A673 (cell line): ENCODE results near the gene TSSK6.

Experiments used
- EZH2 ChIP-seq: fragments of 200-600 bp; sonication (generic); IDR thresholded peaks from 2 replicates; pipeline ENCODE4 v1.6.1; 2017; ENCODE audit warnings: borderline replicate concordance, low read depth, mild to moderate bottlenecking, mixed read lengths, antibody characterized with exemption, low read length; ENCODE audit not compliant: poor library complexity, severe bottlenecking
- TF ChIP-seq, protein P1 (sequence below): fragments of 300-800, 200-600 bp; sonication (generic); conservative IDR thresholded peaks from 2 replicates; pipeline ENCODE4 v1.5.1; 2017; ENCODE audit warnings: low read depth, mild to moderate bottlenecking, antibody characterized with exemption, low read length, moderate library complexity, mixed read lengths

DNA sequence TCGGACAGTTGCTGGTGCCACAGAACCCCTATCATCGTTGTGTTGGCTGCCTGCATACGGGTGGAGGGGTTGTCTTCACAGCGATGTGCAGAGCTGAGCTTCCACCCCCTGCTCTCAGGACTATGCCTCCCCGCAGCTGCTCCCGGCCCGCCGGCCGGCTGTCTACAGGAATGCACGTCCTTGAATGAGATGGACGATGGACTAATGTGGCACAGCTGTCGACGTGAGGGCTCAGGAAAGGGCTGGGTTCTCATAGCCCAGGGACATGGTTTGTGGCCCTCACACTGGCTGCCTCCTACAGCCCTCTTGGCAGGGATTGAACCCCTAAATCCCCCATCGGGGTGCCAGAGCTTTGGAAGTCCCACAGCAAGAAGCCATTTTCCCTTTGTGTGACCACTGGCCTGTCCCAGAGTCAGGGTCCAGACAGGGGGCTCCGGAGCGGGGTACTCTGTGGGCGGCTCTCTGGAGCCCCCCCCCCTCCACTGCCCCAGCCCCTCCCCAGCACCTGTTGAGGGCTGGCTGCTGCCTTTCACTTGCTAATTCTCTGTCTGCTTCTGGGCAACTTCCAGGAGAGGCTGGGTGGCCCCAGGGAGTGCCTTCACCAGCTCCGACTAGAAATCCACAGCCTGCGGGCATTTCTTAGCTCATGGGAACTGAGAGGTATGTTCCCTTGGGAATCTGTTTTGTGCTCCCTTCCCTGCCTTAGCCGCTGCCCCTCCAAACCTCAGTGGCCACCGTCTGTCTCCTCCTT lies 40.2 kb downstream of the TSSK6 start:
- TF ChIP-seq, protein P1, sequence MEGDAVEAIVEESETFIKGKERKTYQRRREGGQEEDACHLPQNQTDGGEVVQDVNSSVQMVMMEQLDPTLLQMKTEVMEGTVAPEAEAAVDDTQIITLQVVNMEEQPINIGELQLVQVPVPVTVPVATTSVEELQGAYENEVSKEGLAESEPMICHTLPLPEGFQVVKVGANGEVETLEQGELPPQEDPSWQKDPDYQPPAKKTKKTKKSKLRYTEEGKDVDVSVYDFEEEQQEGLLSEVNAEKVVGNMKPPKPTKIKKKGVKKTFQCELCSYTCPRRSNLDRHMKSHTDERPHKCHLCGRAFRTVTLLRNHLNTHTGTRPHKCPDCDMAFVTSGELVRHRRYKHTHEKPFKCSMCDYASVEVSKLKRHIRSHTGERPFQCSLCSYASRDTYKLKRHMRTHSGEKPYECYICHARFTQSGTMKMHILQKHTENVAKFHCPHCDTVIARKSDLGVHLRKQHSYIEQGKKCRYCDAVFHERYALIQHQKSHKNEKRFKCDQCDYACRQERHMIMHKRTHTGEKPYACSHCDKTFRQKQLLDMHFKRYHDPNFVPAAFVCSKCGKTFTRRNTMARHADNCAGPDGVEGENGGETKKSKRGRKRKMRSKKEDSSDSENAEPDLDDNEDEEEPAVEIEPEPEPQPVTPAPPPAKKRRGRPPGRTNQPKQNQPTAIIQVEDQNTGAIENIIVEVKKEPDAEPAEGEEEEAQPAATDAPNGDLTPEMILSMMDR: no peak
- TF ChIP-seq EZH2: no peak
